GM19328 (cell line): Measurements from ENCODE around the gene DMRT2.

Source experiments
- ATAC-seq: cut with Tn5 transposase; IDR thresholded peaks from one replicate; pipeline ENCODE4 v1.9.1; 2021; ENCODE audit warnings: mild to moderate bottlenecking, moderate library complexity; ENCODE audit not compliant: unreplicated experiment

DMRT2 gene

DNA sequence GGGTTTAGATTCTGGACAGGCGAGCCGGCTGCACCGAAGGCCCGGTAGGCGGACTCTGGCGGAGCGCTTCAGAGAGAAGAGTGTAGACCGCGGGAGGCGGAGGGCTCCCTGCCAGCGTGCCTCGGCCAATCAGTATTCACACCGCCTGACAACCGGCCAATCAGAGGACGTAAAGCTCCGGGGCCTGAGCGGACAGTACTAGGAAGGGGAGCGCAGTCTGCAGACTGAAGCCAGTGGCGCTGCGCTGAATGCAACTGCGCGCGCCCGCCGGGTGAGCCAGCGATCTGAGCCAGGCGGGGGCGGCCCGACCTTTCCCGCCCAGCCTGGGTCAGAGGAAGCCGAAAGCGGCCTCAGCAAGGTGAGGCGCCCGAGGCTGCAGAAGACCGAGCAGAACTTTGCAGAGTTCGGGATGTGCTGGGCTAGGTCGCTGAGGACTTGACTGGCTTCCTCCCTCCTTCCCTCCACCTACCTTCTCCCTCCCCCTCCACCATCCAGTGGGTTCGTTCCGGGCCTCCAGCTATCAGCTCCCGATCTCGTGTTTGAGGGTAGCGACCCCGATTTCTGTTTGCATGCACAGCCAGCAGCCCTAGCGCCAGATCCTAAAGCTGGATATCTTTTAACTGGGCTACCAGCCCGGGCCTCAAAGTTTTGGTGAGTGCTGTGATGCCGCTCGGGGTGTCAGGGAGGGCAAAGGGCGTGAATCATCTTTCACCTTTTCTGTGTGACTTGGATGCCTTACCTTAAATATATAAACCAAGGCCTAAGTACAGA is at the start of gene DMRT2:
TSS of gene DMRT2 (plus strand) at position 233 of the 771 bp plus-strand sequence. CDS start 1,257 bp downstream, outside the sequence.
- ATAC-seq, result no peak

GRCh38 chr9:1001838-1002237 is 48.3 kb upstream of the DMRT2 start:
- no peak for ATAC-seq

- ATAC-seq, result no peak
Observed at GRCh38 chr9:1002678-1003077, 47.5 kb upstream of the DMRT2 start.

GRCh38 chr9:1005043-1005667 is 45.0 kb upstream of the DMRT2 start:
- ATAC-seq, result no peak

DNA sequence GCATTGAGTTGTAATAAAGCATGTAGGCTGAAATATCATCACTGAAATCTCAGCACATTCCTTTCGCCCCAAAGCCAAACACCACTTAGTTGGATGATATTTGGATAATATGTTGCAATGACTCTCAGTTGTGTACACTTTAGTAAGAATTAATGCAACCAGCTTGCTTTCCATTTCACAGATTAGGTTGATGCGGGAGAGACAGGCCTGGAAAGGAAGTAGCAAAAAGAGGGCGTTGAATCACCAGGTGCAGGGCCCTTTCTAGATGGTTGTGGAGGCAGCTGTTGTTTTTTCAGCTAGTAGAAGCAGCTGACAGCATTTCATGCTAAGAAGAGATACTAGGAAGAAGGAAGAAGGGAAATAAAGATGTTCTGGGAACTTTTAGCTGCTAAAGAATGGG is 42.8 kb upstream of the DMRT2 start:
- no peak for ATAC-seq

DNA sequence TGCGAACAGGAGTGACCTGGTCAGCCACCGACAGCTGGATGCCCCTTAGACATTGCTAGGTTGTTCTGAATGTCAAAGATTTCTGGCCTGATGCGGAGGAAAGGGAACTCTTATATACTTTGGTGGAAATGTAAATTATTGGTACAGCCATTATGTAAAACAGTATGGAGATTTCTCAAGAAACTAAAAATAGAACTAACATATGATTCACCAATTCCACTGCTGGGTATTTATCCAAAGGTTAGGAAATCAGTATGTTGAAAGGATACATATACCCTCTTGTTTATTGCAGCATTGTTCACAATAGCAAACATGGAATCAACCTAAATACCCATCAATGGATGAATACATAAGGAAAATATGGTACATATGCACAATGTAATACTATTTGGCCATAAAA is 41.9 kb upstream of the DMRT2 start:
- ATAC-seq, result no peak

GRCh38 chr9:1009101-1009707 is 41.0 kb upstream of the DMRT2 start:
- peak; percentile 97 for ATAC-seq

DNA sequence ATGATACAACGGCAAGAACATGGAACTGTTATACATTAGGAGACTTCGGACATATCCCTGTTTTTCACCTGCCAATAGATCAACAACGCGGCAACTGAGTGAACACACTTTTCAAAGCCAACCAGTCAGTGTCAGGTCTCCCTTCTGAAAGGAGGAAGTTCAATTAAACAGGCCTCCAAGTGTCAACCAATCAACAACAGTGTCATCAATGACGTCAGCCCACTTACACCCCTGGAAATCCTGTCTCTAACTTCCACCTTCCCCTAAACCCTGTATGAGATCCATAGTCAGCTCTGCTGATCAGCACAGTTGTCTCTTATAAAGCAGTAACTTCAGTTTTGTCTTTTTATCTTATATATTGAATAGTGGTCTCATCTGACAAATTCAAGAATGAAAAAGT is 37.1 kb upstream of the DMRT2 start:
- ATAC-seq, result no peak

DNA sequence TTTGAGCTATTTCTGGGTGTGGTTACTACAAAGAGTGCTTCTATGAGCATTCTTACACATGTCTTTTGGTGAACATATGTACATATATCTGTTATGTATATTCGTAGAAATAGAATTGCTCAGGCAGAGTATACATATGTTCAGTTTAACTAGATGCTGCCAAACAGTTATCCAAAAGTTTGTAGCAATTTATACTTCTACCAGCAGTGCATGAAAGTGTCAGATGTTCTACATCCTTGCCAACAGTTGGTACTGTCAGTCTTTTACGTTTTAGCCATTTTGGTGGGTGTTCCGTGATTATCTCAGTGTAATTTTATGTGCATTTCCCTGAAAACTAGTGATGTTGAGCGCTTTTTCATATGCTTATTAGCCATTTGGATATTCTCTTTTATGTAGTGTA is 35.9 kb upstream of the DMRT2 start:
- no peak for ATAC-seq

GRCh38 chr9:1014640-1015039 is 35.5 kb upstream of the DMRT2 start:
- ATAC-seq, result no peak

GRCh38 chr9:1018121-1018520 is 32.0 kb upstream of the DMRT2 start:
- ATAC-seq, result no peak

DNA sequence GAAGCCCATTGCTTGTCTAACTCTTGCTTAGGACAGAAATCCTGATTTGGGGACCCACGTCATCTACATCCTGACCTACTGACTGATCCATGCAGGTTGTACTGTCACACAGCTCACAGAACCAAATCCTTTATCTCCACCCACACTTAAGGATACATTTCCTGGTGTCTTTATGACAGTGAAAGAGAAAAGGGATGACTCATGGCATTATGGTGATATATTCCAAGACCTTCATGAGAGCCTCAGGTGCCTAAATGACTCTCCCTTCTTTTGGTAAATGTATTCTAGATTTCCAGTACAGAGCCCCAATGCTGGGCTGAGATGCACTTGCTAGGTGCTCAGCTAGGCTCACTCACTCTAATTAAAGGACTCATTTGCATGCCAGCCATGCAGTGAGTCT is 26.0 kb upstream of the DMRT2 start:
- no peak for ATAC-seq

DNA sequence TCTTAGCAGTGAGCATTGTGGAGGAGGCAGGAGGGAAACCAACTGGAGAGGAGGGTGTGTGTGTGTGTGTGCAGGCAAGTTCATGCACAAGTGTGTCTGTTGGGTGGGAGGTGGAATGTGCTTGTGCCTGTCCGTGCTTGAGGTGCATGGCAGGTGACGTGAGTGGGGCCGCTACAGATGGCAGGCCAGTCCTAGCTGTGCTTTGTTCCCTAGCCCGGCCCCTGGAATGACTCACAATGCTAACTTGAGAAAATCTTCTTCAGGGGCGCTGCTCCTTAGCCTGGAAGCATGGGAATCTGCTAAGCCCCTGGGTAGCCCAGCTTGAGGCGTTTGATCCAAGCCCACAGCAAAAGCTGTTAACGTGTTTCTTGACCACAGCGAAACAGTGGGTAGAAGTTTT is 25.0 kb upstream of the DMRT2 start:
- ATAC-seq, result no peak

DNA sequence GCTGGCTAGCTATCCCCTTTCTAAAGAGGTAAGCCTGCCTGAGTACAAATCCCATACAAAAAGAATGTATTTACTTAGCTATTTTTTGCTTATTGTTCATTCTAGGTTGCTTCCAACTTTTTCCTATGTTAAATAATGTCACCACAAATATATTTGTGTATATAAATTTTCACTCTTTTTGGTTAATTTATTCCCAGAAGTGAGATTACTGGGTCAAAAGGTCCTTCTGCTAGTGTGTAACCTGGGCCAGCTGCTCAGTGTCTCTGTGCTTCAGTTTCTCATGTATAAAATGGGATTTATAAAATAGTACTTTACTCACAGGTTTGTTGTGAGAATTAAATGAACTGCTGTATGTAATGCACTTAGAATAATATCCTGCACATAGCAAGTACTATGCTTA is 23.9 kb upstream of the DMRT2 start:
- no peak for ATAC-seq

DNA sequence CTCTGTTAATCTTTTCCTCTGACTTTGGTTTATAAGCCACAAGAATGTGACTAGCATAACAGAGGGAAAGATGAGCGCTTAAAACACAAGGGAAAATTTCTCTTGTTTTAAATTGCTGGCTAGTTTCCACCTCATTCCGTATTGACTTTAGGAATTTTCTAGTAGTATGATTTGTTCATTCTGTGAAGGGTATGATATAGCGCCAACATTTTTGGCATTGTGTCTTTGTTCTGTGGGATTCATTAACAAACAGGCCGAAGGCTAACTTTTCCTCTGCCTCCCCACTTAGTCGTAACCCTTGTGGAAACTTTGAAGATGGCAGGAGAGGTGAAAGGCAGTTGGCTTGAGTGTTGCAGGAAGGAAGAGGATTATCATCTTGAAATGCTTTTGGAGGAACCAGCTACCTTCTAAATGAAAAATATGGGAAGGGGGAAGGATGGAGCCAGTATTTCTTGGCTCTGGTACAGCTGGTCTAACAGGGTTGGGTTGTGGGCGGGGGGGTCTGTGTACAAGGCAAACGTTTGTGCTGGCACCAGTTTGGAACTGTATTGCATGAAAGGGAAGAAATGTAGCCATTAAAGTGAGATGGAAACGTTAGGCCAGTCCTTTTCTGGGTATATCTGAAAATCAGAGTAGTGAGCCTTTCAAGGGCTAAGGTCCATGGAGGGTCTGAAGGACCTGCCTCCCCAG is 21.5 kb upstream of the DMRT2 start:
- no peak for ATAC-seq

DNA sequence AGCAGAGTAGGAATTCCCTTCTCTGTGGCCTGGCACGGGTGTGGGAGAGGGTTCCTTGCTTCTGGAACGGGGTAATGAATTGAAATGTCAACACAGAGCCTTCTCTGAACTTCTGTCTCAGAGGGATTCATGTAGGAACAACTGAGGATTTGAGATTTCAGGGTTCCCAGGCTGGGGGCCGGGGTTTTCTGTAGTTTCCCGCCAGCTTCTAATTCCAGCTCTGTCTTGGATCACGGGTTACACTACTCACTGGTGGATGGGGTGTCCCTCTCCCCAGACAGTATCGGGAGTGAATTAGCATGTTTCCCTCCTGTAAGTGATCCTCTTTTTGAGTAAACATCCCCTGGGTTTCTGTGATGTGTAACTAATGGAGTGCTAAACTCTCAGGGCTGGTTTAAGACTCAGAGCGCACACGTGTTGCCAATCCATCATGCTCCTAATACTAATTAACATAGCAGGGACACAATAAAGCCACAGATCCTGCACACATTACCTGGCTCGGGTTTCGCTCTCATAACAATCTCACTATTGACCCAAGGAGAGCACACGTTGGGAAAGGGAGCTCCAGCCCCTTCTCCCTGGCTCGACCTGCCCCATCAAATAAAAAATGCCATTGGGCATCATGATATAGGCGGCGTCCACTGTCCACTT is 18.1 kb upstream of the DMRT2 start:
- ATAC-seq, result no peak

DNA sequence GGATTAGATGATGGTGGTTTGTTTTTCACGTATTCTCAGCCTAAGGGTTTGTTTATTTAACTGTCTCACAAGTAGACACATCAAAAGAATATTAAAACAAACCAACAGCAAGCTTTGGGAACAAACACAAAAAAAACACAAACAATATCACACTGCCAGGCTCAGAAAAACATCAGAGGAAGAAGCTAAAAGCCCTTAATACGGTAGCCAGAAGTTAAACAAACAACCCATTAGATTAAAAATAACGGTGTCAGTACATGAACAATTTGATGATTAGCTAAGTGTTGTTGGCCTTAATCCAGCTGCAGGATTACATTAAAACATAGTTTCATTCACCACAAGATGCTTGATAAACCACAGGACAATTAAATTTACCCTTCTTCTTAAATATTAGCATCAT is 15.9 kb upstream of the DMRT2 start:
- ATAC-seq, result no peak

GRCh38 chr9:1039589-1039988 is 10.6 kb upstream of the DMRT2 start:
- no peak for ATAC-seq

DNA sequence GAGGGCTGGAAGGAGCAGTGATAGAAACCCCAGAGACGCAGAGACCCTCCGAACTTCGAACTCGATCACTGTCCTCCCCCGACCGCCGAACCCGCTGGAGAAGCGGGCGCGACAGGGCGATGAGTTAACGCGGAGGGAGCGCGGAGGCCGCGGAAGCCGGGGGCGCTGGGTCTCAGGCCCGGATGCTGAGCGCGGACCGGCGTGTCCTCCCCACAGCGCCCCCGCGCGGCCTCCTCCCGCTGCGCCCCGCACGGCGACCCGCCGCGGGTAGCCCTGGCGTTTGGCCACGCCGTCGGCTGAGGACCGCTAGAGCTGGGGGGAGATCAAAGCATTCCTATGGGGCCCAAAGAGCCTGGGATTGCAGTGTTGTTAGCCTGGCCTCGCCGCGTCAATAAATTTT is 7.7 kb upstream of the DMRT2 start:
- no peak for ATAC-seq

DNA sequence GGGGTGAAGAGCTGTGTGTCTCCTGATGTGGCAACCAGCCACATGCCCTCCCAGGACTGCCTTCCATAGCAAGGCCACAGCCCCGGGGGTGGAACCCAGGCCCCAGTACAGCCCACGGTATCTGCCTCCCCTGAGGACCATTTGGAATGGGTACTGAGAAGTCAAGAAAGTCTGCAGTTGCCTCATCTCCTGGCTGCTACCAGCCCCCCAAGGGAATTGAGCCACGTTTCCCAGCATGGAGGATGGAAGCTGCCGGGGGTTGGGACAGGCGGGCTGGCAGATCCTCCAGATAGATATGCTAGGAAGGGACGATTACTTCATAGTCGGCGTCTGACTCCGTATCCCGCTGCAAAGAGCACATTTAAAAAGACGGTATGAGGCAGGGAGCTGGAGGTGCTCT is 5.5 kb upstream of the DMRT2 start:
- ATAC-seq, result no peak
